Activated gamma-delta T cell treated with anti-CD3 and anti-CD28 coated beads, Interleukin-2, amount 50 U/mL, for 16 hours (primary cell): ENCODE results near the gene WDR64.
"Not testable (repeated sequence)": the region's sequence is repeated elsewhere in the genome, so short reads cannot be mapped to it uniquely, and the experiment has no call there.

Experiments
- DNase-seq: peaks from one replicate; pipeline ENCODE4 v3.0.0-alpha.2; 2020; ENCODE audit warnings: low read depth

WDR64 gene

DNA sequence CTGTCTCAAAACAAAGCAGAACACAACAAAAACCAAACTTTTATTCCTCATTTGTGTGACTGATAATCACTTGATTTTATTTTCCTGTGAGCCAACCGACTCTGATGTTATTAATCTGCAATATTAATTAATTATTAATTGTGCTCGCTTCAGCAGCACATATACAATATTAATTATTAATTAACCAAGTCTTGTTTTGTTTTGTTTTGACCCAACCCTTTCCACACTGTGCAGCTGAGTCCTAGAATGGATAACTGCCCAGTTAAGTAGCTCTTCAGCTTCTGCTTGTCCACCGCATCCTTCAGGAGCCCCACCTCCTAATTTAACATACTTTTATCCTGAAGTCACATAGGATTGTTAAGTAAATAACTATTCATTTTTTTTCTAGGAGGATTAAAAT is 148.6 kb downstream of the WDR64 start:
- no peak for DNase-seq

DNA sequence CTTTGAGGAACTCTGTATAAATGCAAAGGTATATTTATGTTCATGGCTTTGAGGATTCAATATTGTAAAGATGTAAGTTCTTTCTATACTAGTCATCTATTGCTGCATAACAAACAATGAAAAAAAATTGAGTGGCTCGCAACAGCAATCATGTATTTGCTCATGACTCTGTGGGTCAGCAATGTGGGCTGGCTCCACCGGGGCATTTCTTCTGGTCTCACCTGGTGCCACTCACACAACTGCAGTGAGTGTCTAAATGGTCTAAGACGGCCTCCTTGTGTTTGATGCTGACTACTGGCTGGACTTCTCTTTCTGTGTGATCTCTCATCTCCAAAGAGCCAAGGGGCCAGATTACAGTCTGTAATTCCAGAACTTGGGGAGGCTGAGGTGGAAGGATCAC is 150.8 kb downstream of the WDR64 start:
- no peak for DNase-seq

DNA sequence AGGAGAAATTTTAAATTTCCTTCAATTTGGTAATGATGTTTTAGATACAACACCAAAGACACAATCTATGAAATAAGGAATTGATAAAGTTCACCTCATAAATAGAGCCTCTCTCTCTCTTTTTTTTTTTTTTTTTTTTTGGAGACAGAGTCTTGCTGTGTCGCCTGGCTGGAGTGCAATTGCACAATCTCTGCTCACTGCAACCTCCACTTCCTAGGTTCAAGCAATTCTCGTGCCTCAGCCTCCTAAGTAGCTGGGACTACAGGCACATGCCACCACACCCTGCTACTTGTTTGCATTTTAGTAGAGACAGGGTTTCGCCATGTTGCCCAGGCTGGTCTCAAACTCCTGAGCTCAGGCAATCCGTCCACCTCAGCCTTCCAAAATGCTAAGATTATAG is 152.6 kb downstream of the WDR64 start:
- DNase-seq: not testable (repeated sequence)

DNA sequence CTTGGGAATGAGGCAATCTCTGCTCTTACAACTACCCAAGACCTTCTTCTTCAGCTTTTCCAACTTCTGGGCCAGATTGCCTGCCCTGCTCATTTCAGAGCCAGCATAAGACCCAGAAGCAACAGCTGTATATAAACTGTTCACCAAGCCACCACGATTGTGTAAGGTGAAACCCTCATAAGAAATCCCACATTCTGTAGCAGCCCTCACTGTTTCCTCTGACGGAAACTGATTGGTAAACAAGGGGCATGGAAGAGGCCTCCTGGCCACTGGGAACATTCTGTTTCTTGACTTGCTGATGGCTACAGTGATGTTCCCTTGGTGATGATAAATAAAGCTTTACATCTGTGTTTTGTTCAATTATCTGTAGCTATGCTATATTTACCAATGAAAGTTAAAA is 156.2 kb downstream of the WDR64 start:
- DNase-seq: no peak

DNA sequence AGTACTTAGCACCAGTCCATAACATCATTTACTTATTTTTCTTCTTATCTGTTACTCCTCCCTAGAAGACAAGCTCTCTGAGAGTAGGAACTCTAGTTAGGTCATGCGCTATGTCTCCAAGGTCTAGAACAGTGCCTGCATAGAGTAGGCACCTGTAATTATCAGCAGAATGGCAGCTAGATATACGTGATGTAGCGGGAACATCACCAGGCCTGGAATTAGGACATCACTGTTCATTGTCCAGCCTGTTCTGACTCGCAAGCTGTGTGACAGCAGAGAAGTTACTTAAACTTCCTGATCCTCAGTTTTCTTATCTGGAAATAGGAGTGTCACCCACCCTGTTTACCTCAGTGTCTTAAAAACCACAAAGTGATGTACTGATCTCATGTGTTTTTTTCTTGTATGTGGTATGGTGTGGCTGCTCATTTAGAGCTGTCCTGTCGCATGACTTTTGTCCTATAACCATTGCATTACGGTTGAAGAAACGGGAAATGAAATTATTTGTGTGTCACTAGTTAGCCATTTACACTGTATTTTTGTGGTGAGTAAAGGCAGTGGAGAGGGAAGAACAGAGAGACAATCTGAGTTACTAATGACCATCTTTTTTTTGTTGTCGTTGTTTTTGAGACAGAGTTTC is 158.8 kb downstream of the WDR64 start:
- no peak for DNase-seq

DNA sequence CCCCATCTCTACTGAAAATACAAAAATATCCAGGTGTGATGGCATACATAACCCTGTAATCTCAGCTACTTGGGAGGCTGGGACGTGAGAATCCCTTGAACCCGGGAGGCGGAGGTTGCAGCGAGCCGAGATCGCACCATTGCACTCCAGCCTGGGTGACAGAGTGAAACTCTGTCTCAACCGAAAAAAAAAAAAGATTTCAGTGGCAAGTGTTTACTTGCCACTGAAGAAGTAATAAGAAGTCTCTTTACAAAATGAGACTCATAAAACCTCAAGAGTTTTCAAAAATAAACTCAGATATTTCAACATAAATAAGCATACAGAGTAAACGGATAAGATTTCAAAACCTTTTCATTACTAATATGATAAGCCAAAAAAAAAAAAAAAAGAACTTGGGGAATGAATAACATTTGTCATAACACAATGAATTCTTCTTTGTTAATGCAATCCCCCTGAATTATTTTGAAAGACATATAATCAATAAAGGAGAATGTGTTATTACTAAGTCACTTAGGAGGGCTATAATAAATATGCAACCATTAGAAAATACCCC is 161.8 kb downstream of the WDR64 start:
- no peak for DNase-seq

DNA sequence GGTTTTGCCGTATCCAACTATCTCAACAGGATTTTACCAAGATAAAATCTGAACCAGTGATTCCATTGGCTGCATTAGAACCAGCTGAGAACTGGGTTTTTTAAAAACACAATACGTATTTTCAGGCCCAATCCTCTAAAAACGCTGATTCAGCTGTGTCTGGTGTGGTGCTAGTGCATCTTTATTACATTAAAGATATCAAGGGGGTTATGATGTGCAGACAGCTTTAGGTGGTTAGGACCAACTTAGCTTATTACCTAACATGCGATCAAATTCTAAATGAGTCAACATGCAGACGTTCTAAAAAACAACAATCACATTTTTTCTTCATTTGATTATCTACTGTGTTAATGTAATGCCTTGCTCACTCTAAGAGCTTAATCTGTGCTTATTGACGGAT is 163.9 kb downstream of the WDR64 start:
- no peak for DNase-seq

DNA sequence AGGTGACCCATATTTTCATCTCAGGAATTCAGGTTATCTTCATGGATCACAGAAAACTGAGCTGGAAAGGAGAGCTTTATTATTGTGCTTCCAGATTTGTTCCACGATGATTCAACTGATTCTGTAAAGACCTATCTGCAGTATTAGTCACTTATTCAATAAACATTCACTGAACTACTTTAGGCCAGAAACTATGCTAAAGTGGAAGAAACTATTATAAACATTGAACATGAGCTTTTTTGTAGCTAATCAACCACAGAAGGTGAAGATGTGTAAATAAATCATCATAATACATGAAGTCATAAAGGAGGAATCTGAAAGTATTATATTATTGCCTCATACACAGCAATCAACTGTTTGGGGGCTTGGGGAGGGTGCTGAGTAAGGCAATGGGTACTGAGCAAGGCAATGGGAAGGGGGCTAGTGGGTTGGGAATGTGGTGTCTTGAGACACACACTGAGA is 165.3 kb downstream of the WDR64 start:
- DNase-seq: no peak

DNA sequence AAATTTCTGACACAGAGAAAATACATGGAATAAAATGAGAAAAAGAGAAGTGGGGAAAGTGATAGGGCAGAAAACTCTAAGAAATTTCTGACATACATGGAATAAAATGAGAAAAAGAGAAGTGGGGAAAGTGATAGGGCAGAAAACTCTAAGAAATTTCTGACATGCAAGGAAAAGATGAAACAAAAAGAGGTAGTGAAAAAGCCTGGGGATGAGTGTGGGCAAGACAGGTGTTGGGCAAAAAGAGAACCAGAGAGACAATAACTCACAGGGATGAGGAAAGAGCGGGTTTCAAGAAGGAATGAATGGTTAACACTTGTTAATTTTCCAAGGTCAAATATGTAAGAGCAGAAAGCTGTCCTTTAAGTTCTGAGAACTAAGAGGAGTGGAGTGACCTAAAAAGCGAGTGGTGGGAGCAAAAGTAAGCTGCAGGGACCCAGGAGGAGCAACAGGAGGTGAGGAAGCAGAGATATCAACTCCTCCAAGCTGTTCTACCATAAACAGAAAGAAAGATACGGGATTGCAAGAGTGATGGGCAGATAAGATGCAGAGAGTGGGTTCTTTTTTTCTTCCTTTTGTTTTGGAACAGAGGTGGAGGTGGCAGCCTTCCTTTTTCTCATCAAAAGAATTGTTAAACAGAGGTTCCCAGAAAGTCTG is 166.0 kb downstream of the WDR64 start:
- DNase-seq: no peak

DNA sequence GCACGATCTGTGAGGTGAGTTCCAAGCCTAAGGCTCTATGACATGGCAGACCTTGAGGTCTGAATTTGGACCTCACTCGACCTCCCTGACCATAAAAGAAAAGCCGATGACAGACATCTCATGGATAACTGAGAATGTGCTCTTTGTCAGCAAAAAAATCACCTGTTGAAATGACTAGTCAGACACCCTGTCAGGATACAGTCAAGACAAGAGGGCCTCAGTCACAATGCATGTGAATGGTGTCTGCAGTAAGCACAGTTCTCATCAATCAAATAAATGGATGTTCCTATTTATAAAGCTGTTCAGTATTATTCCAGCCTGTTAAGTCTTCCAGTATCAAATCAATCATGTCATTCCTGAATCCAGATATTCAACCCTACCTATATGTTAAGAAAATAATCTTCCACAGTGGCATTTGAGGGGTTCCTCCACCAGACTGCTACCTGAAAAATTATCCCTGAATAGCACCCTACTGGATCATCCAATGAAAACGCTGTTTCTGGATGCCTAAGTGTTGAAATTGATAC is 167.3 kb downstream of the WDR64 start:
- DNase-seq: no peak

DNA sequence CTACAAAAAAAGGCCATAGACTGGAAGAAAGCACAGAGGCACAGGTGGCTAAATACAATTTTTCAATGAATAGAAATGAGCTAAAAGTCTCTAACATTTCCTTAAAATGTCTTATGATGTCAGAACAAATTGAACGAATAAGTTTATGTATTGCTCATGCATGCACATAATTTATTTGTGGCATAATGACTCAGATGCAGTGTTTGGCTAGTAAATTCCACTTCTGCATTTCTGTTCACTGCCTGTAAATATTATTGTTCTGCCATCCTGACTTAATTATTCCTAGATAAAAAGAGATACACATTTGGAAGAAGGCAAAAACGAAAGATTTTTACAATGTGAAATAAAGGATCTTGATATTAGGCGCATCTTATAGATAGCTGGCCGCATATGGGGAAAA is 169.3 kb downstream of the WDR64 start:
- no peak for DNase-seq

DNA sequence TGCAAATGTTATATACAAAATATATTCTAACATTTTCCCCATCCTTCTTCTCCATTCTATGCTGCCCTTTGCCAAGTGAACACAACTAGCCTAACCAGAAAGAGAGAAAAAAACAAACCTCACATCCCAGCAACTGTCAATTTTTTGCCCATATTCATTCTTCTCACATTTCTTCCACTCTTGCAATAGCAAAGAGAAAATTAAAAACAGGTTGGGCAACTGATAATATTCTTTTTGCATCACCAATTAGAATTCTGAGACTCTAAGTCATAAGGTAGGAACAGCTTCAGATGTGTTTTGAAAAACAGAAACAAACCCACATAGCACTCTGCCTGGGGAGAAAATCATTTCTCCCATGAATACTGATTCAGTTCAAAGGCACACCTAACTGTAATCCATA is 170.8 kb downstream of the WDR64 start:
- no peak for DNase-seq

DNA sequence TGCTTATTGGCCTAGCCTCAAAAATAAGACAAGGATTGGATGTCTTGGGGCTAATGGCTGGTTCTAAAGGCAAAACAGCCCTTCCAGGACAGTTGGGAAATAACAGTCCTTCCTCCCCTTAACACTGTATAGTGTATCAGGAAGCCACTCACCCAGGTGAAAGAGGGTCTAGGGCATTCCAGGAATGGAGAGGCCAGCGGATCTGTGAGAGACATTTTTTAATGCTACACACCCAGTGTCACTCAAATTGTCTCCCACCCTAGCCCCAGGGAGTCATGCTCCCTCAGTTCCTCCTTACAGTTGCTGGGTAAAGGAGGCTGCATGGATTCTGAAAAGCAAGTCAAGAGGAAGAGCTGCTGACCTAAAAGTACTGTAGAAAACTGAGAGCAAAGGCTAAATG is 171.8 kb downstream of the WDR64 start:
- DNase-seq: no peak

DNA sequence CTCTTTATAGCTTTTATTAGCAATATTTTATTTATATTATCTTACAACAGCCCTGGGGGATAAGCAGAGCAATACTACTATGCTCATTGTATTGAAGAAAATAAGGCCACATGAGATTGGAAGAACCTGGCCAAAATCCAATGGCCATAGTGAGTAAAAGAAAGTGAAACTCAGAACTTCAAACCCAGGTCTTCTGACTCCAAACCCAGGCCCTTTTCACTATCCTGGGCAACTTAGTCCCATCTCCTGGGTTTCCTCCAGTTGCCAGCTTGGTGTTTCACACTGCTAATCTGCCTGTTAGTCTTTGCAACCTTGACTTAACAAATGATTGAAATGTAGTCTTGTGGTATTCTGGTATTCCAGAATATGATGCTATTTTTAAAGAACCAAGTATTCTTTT is 173.5 kb downstream of the WDR64 start:
- DNase-seq: no peak

DNA sequence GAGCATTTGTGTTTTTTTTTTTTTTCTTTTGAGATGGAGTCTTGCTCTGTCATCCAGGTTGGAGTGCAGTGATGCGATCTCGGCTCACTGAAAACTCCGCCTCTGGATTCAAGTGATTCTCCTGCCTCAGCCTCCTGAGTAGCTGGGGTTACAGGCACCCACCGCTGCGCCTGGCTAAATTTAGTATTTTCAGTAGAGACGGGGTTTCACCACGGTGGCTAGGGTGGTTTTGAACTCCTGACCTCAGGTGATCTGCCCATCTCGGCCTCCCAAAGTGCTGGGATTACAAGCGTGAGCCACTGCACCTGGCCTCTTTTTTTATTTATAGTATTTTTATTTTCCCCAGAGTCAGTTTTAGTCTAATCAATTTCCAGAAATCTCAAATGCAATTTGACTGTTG is 174.5 kb downstream of the WDR64 start:
- DNase-seq: not testable (repeated sequence)

DNA sequence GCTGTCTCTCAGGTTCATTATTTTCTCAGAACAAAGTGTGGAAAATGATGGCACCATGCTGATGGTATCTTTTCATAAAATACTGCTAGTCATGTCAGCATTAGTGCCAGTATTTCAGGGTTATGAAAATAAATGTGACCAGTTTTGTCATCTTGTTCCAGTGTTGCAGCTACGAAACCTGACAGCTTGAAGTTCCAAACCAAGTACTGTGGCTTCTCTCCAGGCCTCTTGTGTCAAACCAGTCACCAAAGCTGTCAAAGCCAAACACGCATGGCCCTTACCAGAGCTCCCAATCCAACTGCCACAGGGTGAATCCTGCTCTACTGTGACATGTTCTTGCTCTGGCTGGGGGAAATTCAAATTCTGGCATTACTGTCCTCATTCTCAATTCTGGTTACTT is 175.2 kb downstream of the WDR64 start:
- DNase-seq: no peak

DNA sequence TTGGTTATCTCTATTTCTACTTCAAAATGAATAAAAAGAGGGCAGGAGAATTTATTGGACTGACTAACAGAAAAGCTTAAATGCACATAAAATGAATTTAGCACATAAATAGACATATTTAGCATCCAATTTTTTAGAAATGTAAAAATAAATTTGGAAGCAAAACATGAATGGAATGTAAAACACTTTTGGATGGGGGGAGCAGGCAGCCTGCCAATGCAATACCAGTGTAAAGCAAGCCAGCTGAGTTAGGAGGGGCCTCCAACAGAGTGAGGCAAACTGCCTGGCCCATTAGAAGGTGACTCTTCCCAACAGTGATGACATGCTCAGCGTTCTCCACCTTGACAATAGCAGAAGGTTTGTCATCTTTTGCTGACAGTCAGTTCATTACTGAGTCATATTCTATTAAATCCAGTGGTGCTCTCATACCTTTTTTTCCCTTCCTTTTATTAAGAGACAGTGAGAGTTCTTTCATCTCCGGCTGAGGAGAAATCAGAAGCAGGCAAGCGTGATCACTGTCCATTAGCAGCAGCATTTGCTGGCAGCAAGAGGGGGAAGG is 176.5 kb downstream of the WDR64 start:
- no peak for DNase-seq

DNA sequence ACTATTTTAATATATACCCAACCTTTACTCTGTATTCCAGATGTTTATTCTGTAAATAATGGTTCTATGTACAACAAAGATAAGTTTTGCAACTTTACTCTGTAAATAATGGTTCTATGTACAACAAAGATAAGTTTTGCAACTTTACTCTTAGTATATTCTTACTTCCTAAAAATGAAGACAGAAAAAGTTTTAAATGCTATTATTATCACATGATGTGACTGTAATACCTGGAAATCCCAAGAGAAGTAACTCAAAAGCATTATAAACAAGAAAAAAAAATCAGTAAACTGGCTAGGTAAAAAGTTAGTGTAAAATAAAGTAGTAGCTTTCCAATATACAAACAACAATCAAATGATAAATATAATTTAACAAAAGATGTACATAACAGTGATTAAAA is 177.4 kb downstream of the WDR64 start:
- no peak for DNase-seq

DNA sequence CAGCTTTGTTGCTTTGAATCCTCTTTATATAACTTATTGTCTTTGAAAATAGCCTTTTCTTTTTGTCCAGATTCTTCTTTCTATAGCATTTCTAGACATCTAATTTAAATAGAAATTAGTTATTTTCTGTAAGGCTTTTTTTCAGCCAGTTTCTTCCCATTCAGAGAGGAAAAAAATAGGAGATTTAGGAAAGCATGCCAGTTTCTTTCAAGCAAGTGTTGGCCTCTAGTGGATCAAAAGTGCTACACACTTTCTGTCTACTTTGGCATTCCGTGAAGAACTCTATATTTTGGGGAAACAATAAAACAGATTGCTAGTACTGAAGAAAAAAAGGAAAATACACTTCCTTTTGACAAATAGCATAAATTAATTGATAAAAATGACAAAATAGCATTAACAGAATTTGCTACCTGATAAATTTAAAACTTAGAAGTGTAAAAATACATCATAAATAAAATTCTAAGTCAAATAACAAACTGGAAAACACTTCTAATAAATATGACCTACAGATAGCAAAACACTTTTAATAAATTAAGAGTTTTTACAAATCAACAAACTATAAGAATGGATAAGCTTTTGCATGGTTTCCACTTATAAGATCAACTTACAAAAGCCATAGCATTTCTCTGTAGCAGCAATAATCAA is 182.8 kb downstream of the WDR64 start:
- no peak for DNase-seq

DNA sequence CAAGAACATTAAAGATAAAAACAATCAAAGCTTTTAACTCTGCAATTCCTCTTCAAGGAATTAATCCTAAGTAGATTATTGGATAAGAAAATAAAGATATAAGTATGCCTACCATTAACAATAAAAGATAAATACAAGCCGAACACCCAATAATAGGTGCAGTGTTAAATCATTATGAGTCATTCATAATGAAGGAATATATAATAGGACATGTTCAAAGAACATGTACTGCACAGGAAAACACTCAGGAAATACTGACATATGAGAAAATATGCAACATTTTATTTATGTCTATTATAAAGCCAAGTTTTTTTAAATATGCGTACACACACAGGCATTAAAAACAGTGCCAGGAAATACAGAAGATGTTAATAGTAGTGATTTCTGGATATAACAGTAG is 184.9 kb downstream of the WDR64 start:
- no peak for DNase-seq

DNA sequence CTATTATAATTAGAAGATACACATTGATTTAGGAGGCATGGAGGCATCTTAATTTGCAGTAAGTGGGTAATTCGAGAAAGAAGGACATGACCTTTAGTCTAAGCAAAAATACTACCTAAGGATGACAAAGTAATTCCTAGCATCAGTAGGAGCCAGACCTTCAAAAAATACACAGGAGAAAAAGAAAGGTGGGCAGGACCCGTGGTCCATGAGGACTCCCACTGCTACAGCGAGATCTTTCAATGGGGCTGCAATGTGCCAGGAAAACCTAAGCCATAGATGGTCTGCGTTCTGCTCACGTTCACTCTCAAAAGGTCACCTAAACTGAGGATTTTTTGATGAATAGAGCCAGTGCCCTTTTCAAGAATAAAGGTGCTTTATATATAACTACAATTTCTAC is 185.3 kb downstream of the WDR64 start:
- no peak for DNase-seq

DNA sequence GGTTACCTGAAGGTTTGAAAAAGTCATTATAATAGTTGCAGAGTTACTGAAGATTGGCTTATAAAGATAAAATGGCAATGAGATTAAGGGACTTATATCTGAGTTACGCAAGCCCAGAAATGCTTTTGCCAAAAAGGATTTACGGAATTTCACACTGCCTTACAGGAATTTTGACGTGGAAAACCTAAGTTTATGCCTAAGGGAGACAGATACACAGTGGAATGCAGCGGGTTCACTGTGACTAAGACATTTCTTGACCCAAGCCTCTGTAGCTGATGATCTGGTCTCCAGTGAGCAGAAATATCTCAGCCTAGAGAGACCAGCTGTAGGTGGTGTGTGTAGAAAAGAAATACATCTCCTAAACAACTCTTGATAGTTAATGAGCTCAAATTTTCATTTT is 185.8 kb downstream of the WDR64 start:
- DNase-seq: no peak

DNA sequence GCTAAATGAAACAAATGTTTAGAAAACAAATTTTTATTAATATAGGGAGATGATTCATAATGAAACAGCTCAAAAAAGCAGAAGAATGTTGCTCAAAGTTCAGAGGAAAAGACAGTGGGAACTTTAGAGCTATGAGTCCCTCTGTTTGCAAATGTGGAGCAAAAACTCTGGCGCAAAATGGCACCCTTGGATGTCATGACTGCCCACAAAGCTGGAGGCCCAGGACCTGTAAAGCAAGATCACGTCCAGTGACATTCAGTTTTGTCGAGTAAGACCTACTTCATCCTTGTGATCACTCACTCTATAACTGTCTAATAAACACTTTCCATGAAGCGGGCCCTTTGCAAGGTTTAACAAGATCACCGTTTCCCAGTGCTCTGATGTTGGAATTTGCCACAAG is 186.8 kb downstream of the WDR64 start:
- DNase-seq: no peak
